ENCODE measurements around the gene COG5. TPM values are rescaled to one million over a fixed set of nuclear protein-coding genes. Genes with fewer than 3 reads are reported as not detected.
A peak's percentile ranks its signal among the peaks of the same experiment; 100 is the strongest.

The COG5 gene
- total and polyA plus RNA-seq, 9 of the 15 experiments (the other 6 are each of a cell fraction or from before 2014, with no cell fraction given), result 15.3 to 75.1 (median 56.4) TPM

GRCh38 chr7:107165341-107165740, 398.4 kb downstream of the COG5 start:
- Histone ChIP-seq H3K9ac (ENCODE audit: insufficient read depth in 1 of 2, low read depth in 2 of 2, low read length in 2 of 2) (peak overlapping the region in 1 of 2 experiments; percentile 3; a peak in 1 of 4 replicates), H3K27me3 (ENCODE audit: control insufficient read depth in 2 of 2, insufficient read depth in 2 of 2, low read length in 2 of 2) (no peaks in the 10 kb centered on the region), H2AFZ (ENCODE audit: low read depth, low read length) (peak overlapping the region; percentile 86), H3K79me2 (ENCODE audit: control insufficient read depth, insufficient read depth, low read length) (peaks cover 6% of the 10 kb centered on the region), H3K9me1 (ENCODE audit: control insufficient read depth, insufficient read depth, low read length) (no peaks in the 10 kb centered on the region), H3K4me1 (replicated peaks in 1 of 2; ENCODE audit: control insufficient read depth in 2 of 2, insufficient read depth in 2 of 2, low read length in 2 of 2) (peaks cover 5 to 16% of the 10 kb centered on the region in 2 experiments), H3K36me3 (ENCODE audit: control insufficient read depth, insufficient read depth, low read length) (peaks cover 16% of the 10 kb centered on the region; the same call in 2 of the 3 replicates), H3K4me2 (ENCODE audit: insufficient read depth, low read length) (peak overlapping the region; percentile 37; the same call in 1 of the 2 replicates), H3K4me3 (no peak overlapping the region), H3K27ac (ENCODE audit: extremely low read depth, low read depth, low read length) (peak overlapping the region; percentile 12; the same call in 2 of the 3 replicates), H3K9me3 (replicated peaks; ENCODE audit: control insufficient read depth, insufficient read depth, low read depth, low read length) (no peaks in the 10 kb centered on the region), H4K20me1 (replicated peaks; ENCODE audit: control insufficient read depth, insufficient read depth, low read length) (no peaks in the 10 kb centered on the region; the same call in 1 of the 2 replicates)
- FAIRE-seq (peak; percentile 46), DNase-seq (ENCODE audit: extremely low read depth in 1 of 4, low spot score in 3 of 4) (peak; percentile 31 to 64 (median 38)), ATAC-seq (no peak)
- CTCF ChIA-PET (ENCODE audit: low intra/inter-chr PET ratio), result no interaction called here
- POLR2A ChIA-PET, result interaction anchor here (0.6 to 1.5 kb wide), 7 partner anchors 13 to 881 kb away, joined by 3 to 7 read pairs (median 3); partner anchors contain the start of gene NAMPT
- BruUV-seq (replicated peaks), result no TSS peak
- intact Hi-C loops (cut with micrococcal nuclease) (loop anchor here (5.0 kb wide), 3 partner anchors 298 to 503 kb away; partner anchors contain the start of genes CCDC71L and PIK3CG), in situ Hi-C loops (cut with MboI) (no loop called here)
- WGBS (ENCODE audit: insufficient coverage, low coverage, missing lambda C conversion rate), result 2% methylated on average over 3 of the region's 3 CpGs
- TF ChIP-seq TRIM24 (IDR thresholded peaks at IDR 0.05) (0 out of 4 replicates have a peak, but pooled peaks of 1 of the 2 experiments have one; percentile 12), HBP1 (CRISPR knock-in tag; IDR thresholded peaks at IDR 0.05) (0 out of 2 replicates have a peak, but pooled peaks have one; percentile 11), KDM1A (IDR thresholded peaks at IDR 0.05) (peak in 1 of 2 experiments; percentile 51; a peak in 2 of 4 replicates), RFX5 (IDR thresholded peaks at IDR 0.05; ENCODE audit: low read depth, low read length) (no peak), ASH1L (IDR thresholded peaks at IDR 0.05; ENCODE audit: borderline replicate concordance, low read depth, partially characterized antibody) (peak; percentile 17), PTBP1 (IDR thresholded peaks at IDR 0.05; ENCODE audit: low read depth, low read length) (no peak), BRD9 (IDR thresholded peaks at IDR 0.05; ENCODE audit: low read depth, partially characterized antibody) (peak; percentile 70), HES1 (IDR thresholded peaks at IDR 0.05; ENCODE audit: low read depth) (0 out of 2 replicates have a peak, but pooled peaks have one; percentile 18), ZNF398 (CRISPR knock-in tag; IDR thresholded peaks at IDR 0.05) (no peak), SMARCA4 (IDR thresholded peaks at IDR 0.05) (peak; percentile 87), RCOR1 (IDR thresholded peaks at IDR 0.05; ENCODE audit: borderline replicate concordance in 1 of 2, low read depth in 2 of 2, low read length in 2 of 2) (peak in 1 of 2 experiments; percentile 43; a peak in 1 of 4 replicates), ARID3A (IDR thresholded peaks at IDR 0.05; ENCODE audit: borderline replicate concordance, low read depth, low read length) (peak; percentile 51; the same call in 1 of the 2 replicates), KDM4B (IDR thresholded peaks at IDR 0.05; ENCODE audit: borderline replicate concordance in 2 of 2, low read depth in 1 of 2) (no peak), ZNF165 (CRISPR knock-in tag; IDR thresholded peaks at IDR 0.05; ENCODE audit: borderline replicate concordance) (no peak), LCOR (CRISPR knock-in tag; IDR thresholded peaks at IDR 0.05) (no peak), HDAC1 (IDR thresholded peaks at IDR 0.05) (peak in 1 of 2 experiments; percentile 68; a peak in 2 of 4 replicates), SMARCE1 (IDR thresholded peaks at IDR 0.05) (peak; percentile 80; the same call in 1 of the 2 replicates)
